Fibroblast of the conjunctiva (primary cell): ENCODE data around the gene KCND2.
A peak's percentile ranks its signal among the peaks of the same experiment; 100 is the strongest.
"Not testable (repeated sequence)": the region's sequence is repeated elsewhere in the genome, so short reads cannot be mapped to it uniquely, and the experiment has no call there.

Source experiments
- DNase-seq: peaks from one replicate; pipeline ENCODE4 v3.0.0-alpha.2; 2010; ENCODE audit warnings: low read depth

KCND2 gene

GRCh38 chr7:120272701-120273475 lies at the start of gene KCND2:
Gene KCND2 (plus strand): TSS chr7:120273175.
- DNase-seq = no peak

- no peak for DNase-seq
Measured at GRCh38 chr7:120226188-120226587, 46.8 kb upstream of the KCND2 start.

GRCh38 chr7:120227255-120227654 lies 45.7 kb upstream of the KCND2 start:
- no peak for DNase-seq

GRCh38 chr7:120229084-120229483 lies 43.9 kb upstream of the KCND2 start:
- peak; percentile 3 for DNase-seq

GRCh38 chr7:120233338-120233737 lies 39.6 kb upstream of the KCND2 start:
- no peak for DNase-seq

GRCh38 chr7:120240350-120240749 lies 32.6 kb upstream of the KCND2 start:
- DNase-seq = not testable (repeated sequence)

GRCh38 chr7:120241973-120242372 lies 31.0 kb upstream of the KCND2 start:
- no peak for DNase-seq

GRCh38 chr7:120254845-120255244 lies 18.1 kb upstream of the KCND2 start:
- DNase-seq = no peak

GRCh38 chr7:120256344-120257070 lies 16.5 kb upstream of the KCND2 start:
- DNase-seq = no peak

GRCh38 chr7:120259386-120259785 lies 13.6 kb upstream of the KCND2 start:
- no peak for DNase-seq

GRCh38 chr7:120260111-120260510 lies 12.9 kb upstream of the KCND2 start:
- DNase-seq = no peak

GRCh38 chr7:120272261-120272660 lies 714 bp upstream of the KCND2 start:
- DNase-seq = peak; percentile 43

- DNase-seq = no peak
Measured at GRCh38 chr7:120273476-120273975, 551 bp downstream of the KCND2 start.

- DNase-seq = no peak
Measured at GRCh38 chr7:120274482-120274881, 1.5 kb downstream of the KCND2 start.

GRCh38 chr7:120274899-120275298 lies 1.9 kb downstream of the KCND2 start:
- no peak for DNase-seq

GRCh38 chr7:120276720-120277119 lies 3.7 kb downstream of the KCND2 start:
- DNase-seq = no peak

- DNase-seq = no peak
Measured at GRCh38 chr7:120278773-120279172, 5.8 kb downstream of the KCND2 start.

- DNase-seq = no peak
Measured at GRCh38 chr7:120280743-120281142, 7.8 kb downstream of the KCND2 start.

GRCh38 chr7:120293027-120293426 lies 20.1 kb downstream of the KCND2 start:
- DNase-seq = no peak

- DNase-seq = no peak
Measured at GRCh38 chr7:120302190-120302589, 29.2 kb downstream of the KCND2 start.

GRCh38 chr7:120303105-120303504 lies 30.1 kb downstream of the KCND2 start:
- no peak for DNase-seq

- DNase-seq = no peak
Measured at GRCh38 chr7:120304674-120305073, 31.7 kb downstream of the KCND2 start.

- DNase-seq = no peak
Measured at GRCh38 chr7:120307991-120308545, 35.1 kb downstream of the KCND2 start.
